Measurements from ENCODE around the gene DSN1.

GRCh38 chr20:36804425-36804824 lies 30.9 kb upstream of the DSN1 start:
- TF ChIP-seq CTCF (IDR thresholded peaks at IDR 0.05): no peak
- TF ChIP-seq POLR2A (IDR thresholded peaks at IDR 0.05): no peak

All from body of pancreas (tissue), 4 donors.